H9 (cell line): ENCODE data around the gene DYRK3. TPM values are rescaled to one million over a fixed set of nuclear protein-coding genes. Genes with fewer than 3 reads are reported as not detected.

Experiments
- DNase-seq: peaks from one replicate; pipeline ENCODE4 v3.0.0-alpha.2; 2017
- H2AFZ ChIP-seq: one replicate; pipeline ENCODE4 v1.6.1; 2013; ENCODE audit warnings: mild to moderate bottlenecking, low read length, control low read depth, moderate library complexity
- H2AK5ac ChIP-seq: 2 replicates; pipeline ENCODE4 v1.6.1; 2013; ENCODE audit warnings: low read length, control low read depth, mixed read lengths; ENCODE audit not compliant: insufficient read length
- H2BK120ac ChIP-seq: one replicate; pipeline ENCODE4 v1.6.1; 2013; ENCODE audit warnings: low read depth, mild to moderate bottlenecking, low read length, control low read depth, inconsistent platforms; ENCODE audit not compliant: poor library complexity, severe bottlenecking
- H2BK12ac ChIP-seq: 2 replicates; pipeline ENCODE4 v1.6.1; 2013; ENCODE audit warnings: low read length, control low read depth, mixed read lengths, low read depth; ENCODE audit not compliant: insufficient read length
- H2BK15ac ChIP-seq: 2 replicates; pipeline ENCODE4 v1.6.1; 2013; ENCODE audit warnings: low read depth, low read length, control low read depth
- H2BK20ac ChIP-seq: one replicate; pipeline ENCODE4 v1.6.1; 2013; ENCODE audit warnings: low read depth, mild to moderate bottlenecking, low read length, control low read depth, inconsistent platforms; ENCODE audit not compliant: poor library complexity, severe bottlenecking
- H2BK5ac ChIP-seq: 2 replicates; pipeline ENCODE4 v1.6.1; 2013; ENCODE audit warnings: low read length, control low read depth, mixed read lengths; ENCODE audit not compliant: insufficient read length
- H3K14ac ChIP-seq: 2 replicates; pipeline ENCODE4 v1.6.1; 2013; ENCODE audit warnings: low read length, control low read depth; ENCODE audit not compliant: insufficient read depth
- H3K18ac ChIP-seq: 2 replicates; pipeline ENCODE4 v1.6.1; 2013; ENCODE audit warnings: low read depth, mild to moderate bottlenecking, mixed read lengths, low read length, control low read depth; ENCODE audit not compliant: insufficient read length
- H3K23ac ChIP-seq: 2 replicates; pipeline ENCODE4 v1.6.1; 2013; ENCODE audit warnings: low read length, control low read depth, mixed read lengths, low read depth; ENCODE audit not compliant: insufficient read length
- H3K23me2 ChIP-seq: 2 replicates; pipeline ENCODE4 v1.6.1; 2013; ENCODE audit warnings: low read depth, mild to moderate bottlenecking, mixed read lengths, low read length, control low read depth; ENCODE audit not compliant: insufficient read length, poor library complexity, severe bottlenecking
- H3K27ac ChIP-seq: 2 replicates; pipeline ENCODE4 v1.5.1; 2013; ENCODE audit warnings: low read length, control low read depth, mixed read lengths, low read depth; ENCODE audit not compliant: insufficient read length
- H3K27me3 ChIP-seq: 2 replicates; pipeline ENCODE4 v1.6.1; 2013; ENCODE audit warnings: low read length, control low read depth, inconsistent platforms; ENCODE audit not compliant: insufficient read depth
- H3K4ac ChIP-seq: 2 replicates; pipeline ENCODE4 v1.6.1; 2013; ENCODE audit warnings: low read depth, mild to moderate bottlenecking, control low read depth, inconsistent platforms, low read length, moderate library complexity
- H3K4me1 ChIP-seq: 2 replicates; pipeline ENCODE4 v1.6.1; 2013; ENCODE audit warnings: low read length, control low read depth, inconsistent platforms; ENCODE audit not compliant: insufficient read depth
- H3K4me2 ChIP-seq: 2 replicates; pipeline ENCODE4 v1.6.1; 2013; ENCODE audit warnings: low read length, control low read depth, mixed read lengths; ENCODE audit not compliant: insufficient read length, insufficient read depth
- H3K56ac ChIP-seq: 2 replicates; pipeline ENCODE4 v1.6.1; 2013; ENCODE audit warnings: low read depth, mild to moderate bottlenecking, mixed read lengths, low read length, control low read depth; ENCODE audit not compliant: insufficient read length
- H3K79me1 ChIP-seq: 2 replicates; pipeline ENCODE4 v1.6.1; 2013; ENCODE audit warnings: low read depth, mild to moderate bottlenecking, moderate library complexity, low read length, control low read depth, inconsistent platforms; ENCODE audit not compliant: insufficient read depth, poor library complexity, severe bottlenecking
- H3K79me2 ChIP-seq: 2 replicates; pipeline ENCODE4 v1.6.1; 2013; ENCODE audit warnings: low read length, control low read depth, inconsistent platforms; ENCODE audit not compliant: insufficient read depth
- H3K9ac ChIP-seq: 2 replicates; pipeline ENCODE4 v1.6.1; 2013; ENCODE audit warnings: low read length, control low read depth, mixed read lengths; ENCODE audit not compliant: insufficient read length; ENCODE audit errors: extremely low read depth
- H3K9me3 ChIP-seq: one replicate; pipeline ENCODE4 v1.6.1; 2013; ENCODE audit warnings: low read depth, low read length, inconsistent platforms; ENCODE audit not compliant: control insufficient read depth
- H3T11ph ChIP-seq: one replicate; pipeline ENCODE4 v1.6.1; 2013; ENCODE audit warnings: mild to moderate bottlenecking, low read length, control low read depth, inconsistent platforms
- H4K20me1 ChIP-seq: one replicate; pipeline ENCODE4 v1.6.1; 2013; ENCODE audit not compliant: control insufficient read depth, insufficient read length, insufficient read depth
- H4K5ac ChIP-seq: 2 replicates; pipeline ENCODE4 v1.6.1; 2013; ENCODE audit warnings: low read depth, mild to moderate bottlenecking, mixed read lengths, low read length, control low read depth; ENCODE audit not compliant: insufficient read length
- H4K8ac ChIP-seq: replicated peaks from 2 replicates; pipeline ENCODE4 v1.6.1; 2013; ENCODE audit warnings: low read length, control low read depth, mixed read lengths, low read depth; ENCODE audit not compliant: insufficient read length
- H4K91ac ChIP-seq: 2 replicates; pipeline ENCODE4 v1.6.1; 2013; ENCODE audit warnings: low read depth, mild to moderate bottlenecking, moderate library complexity, mixed read lengths, low read length, control low read depth; ENCODE audit not compliant: insufficient read length
- H3K27ac Mint-ChIP-seq, 3 experiments: 2 replicates in 2 of 3; 3 replicates in 1 of 3; pipeline ENCODE4 v1.8.0; 2020 to 2021; ENCODE audit warnings: mixed read lengths in 3 of 3, mild to moderate bottlenecking in 1 of 3, moderate library complexity in 1 of 3
- H3K27me3 Mint-ChIP-seq: 2 replicates; pipeline ENCODE4 v1.8.0; 2021; ENCODE audit warnings: low read depth, mild to moderate bottlenecking, moderate library complexity, mixed read lengths
- H3K36me3 Mint-ChIP-seq, 3 experiments: 2 replicates in 2 of 3; 3 replicates in 1 of 3; pipeline ENCODE4 v1.8.0; 2020 to 2021; ENCODE audit warnings: low read depth in 3 of 3, mixed read lengths in 3 of 3; ENCODE audit not compliant: insufficient read depth in 1 of 3
- H3K4me1 Mint-ChIP-seq, 2 experiments: 2 replicates each; pipeline ENCODE4 v1.8.0; 2020; ENCODE audit warnings: mixed read lengths in 2 of 2
- H3K4me3 Mint-ChIP-seq, 2 experiments: 2 replicates in 1 of 2; 3 replicates in 1 of 2; pipeline ENCODE4 v1.8.0; 2020 to 2021; ENCODE audit warnings: mild to moderate bottlenecking in 2 of 2, mixed read lengths in 2 of 2, moderate library complexity in 1 of 2
- H3K9me3 Mint-ChIP-seq, 2 experiments: 2 replicates in 1 of 2; 3 replicates in 1 of 2; pipeline ENCODE4 v1.8.0; 2020; ENCODE audit warnings: mild to moderate bottlenecking in 2 of 2, mixed read lengths in 2 of 2, moderate library complexity in 1 of 2
- WGBS: extraction: QIAGEN DNeasy Blood & Tissue Kit; methylation state at CpG from one replicate; pipeline ENCODE4 v1.1.7; 2013; ENCODE audit warnings: missing lambda C conversion rate, low lambda C conversion rate, mixed read lengths; ENCODE audit not compliant: insufficient read length; ENCODE audit errors: extremely low coverage; 5-methylcytosine and 5-hydroxymethylcytosine counted together
- total RNA-seq: library from RNA; stranded (reverse); gene quantifications from 2 replicates; pipeline ENCODE4 v1.2.1, GENCODE V29; 2021
- TF ChIP-seq, protein P1 (sequence below): fragments of 200-600 bp; sonication (generic); conservative IDR thresholded peaks from 3 replicates; pipeline ENCODE4 v1.8.0; 2021; ENCODE audit warnings: antibody characterized with exemption, mild to moderate bottlenecking

The DYRK3 gene
- total RNA-seq, 1 experiment from 2014 or later: 4.7 TPM

GRCh38 chr1:206674236-206674635, 38.9 kb downstream of the DYRK3 start:
- no peak overlapping the region for H3K56ac ChIP-seq
- H2BK15ac ChIP-seq: no peak overlapping the region
- H3K27me3 Mint-ChIP-seq: peaks cover 11% of the 10 kb centered on the region
- H4K8ac ChIP-seq: no peak overlapping the region
- no peak overlapping the region for H3K4me2 ChIP-seq
- no peaks in the 10 kb centered on the region for H3K9me3 Mint-ChIP-seq
- no peak overlapping the region for H3K4me3 Mint-ChIP-seq
- H4K5ac ChIP-seq: no peak overlapping the region
- H3K79me2 ChIP-seq: no peaks in the 10 kb centered on the region
- no peaks in the 10 kb centered on the region for H3K79me1 ChIP-seq
- H2BK20ac ChIP-seq: no peak overlapping the region
- no peak overlapping the region for H3K23ac ChIP-seq
- TF ChIP-seq, protein P1, sequence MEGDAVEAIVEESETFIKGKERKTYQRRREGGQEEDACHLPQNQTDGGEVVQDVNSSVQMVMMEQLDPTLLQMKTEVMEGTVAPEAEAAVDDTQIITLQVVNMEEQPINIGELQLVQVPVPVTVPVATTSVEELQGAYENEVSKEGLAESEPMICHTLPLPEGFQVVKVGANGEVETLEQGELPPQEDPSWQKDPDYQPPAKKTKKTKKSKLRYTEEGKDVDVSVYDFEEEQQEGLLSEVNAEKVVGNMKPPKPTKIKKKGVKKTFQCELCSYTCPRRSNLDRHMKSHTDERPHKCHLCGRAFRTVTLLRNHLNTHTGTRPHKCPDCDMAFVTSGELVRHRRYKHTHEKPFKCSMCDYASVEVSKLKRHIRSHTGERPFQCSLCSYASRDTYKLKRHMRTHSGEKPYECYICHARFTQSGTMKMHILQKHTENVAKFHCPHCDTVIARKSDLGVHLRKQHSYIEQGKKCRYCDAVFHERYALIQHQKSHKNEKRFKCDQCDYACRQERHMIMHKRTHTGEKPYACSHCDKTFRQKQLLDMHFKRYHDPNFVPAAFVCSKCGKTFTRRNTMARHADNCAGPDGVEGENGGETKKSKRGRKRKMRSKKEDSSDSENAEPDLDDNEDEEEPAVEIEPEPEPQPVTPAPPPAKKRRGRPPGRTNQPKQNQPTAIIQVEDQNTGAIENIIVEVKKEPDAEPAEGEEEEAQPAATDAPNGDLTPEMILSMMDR: no peak
- no peak overlapping the region for H3K14ac ChIP-seq
- H3K23me2 ChIP-seq: no peaks in the 10 kb centered on the region
- H2AK5ac ChIP-seq: no peak overlapping the region
- H2BK120ac ChIP-seq: no peak overlapping the region
- no peak overlapping the region for H3K4ac ChIP-seq
- H3K27ac ChIP-seq: no peak overlapping the region
- H4K20me1 ChIP-seq: no peaks in the 10 kb centered on the region
- no peak for DNase-seq
- no peaks in the 10 kb centered on the region for H3K36me3 Mint-ChIP-seq
- peaks cover 6% of the 10 kb centered on the region; the same call in 1 of the 2 replicates for H3K4me1 ChIP-seq
- H2BK5ac ChIP-seq: no peak overlapping the region
- no peak overlapping the region for H3K9ac ChIP-seq
- H3K27ac Mint-ChIP-seq: no peak overlapping the region
- H3T11ph ChIP-seq: no peak overlapping the region
- no peaks in the 10 kb centered on the region for H3K27me3 ChIP-seq
- H3K9me3 ChIP-seq: no peaks in the 10 kb centered on the region
- H2AFZ ChIP-seq: no peak overlapping the region
- H3K4me1 Mint-ChIP-seq: peaks cover 0 to 2% of the 10 kb centered on the region in 2 experiments
- no CpG with 5 or more reads among the region's 3 CpGs for WGBS
- H4K91ac ChIP-seq: no peak overlapping the region
- H3K18ac ChIP-seq: no peak overlapping the region
- H2BK12ac ChIP-seq: no peak overlapping the region
